Neural cell (in vitro differentiated cells): ENCODE data around the gene STON2. TPM values are rescaled to one million over a fixed set of nuclear protein-coding genes. Genes with fewer than 3 reads are reported as not detected.

Source experiments
- H2AFZ ChIP-seq: fragments of 200-600, 300-800 bp; sonication (generic), shearing (Covaris generic); 2 replicates; pipeline ENCODE4 v1.6.0; 2014; ENCODE audit warnings: low read depth, mild to moderate bottlenecking, antibody characterized with exemption, low read length, moderate library complexity
- H3F3A ChIP-seq: fragments of 200-600 bp; shearing (Covaris generic); 2 replicates; pipeline ENCODE4 v1.6.1; 2016; ENCODE audit warnings: mild to moderate bottlenecking, moderate library complexity, mixed read lengths, antibody characterized with exemption, low read length; ENCODE audit not compliant: insufficient read depth, poor library complexity, severe bottlenecking
- H3K27ac ChIP-seq: fragments of 200-600, 300-800 bp; sonication (generic), shearing (Covaris generic); 2 replicates; pipeline ENCODE4 v1.5.1; 2014; ENCODE audit warnings: mild to moderate bottlenecking, low read length, moderate library complexity
- H3K27me3 ChIP-seq: fragments of 300-800, 200-600 bp; sonication (generic), shearing (Covaris generic); 2 replicates; pipeline ENCODE4 v1.6.0; 2014; ENCODE audit warnings: mild to moderate bottlenecking, low read depth, low read length, moderate library complexity; ENCODE audit not compliant: insufficient read depth
- H3K36me3 ChIP-seq: fragments of 300-800, 200-600 bp; sonication (generic), shearing (Covaris generic); 2 replicates; pipeline ENCODE4 v1.5.1; 2014; ENCODE audit warnings: mild to moderate bottlenecking, antibody characterized with exemption, low read length, moderate library complexity; ENCODE audit not compliant: insufficient read depth
- H3K4me2 ChIP-seq: fragments of 300-800, 200-600 bp; sonication (generic), shearing (Covaris generic); 2 replicates; pipeline ENCODE4 v1.6.0; 2014; ENCODE audit warnings: mild to moderate bottlenecking, low read length
- H3K4me3 ChIP-seq: fragments of 300-800, 200-600 bp; sonication (generic), shearing (Covaris generic); 2 replicates; pipeline ENCODE4 v1.5.1; 2014; ENCODE audit warnings: mild to moderate bottlenecking, low read length, moderate library complexity
- H3K79me2 ChIP-seq: fragments of 200-600 bp; shearing (Covaris generic); replicated peaks from 2 replicates; pipeline ENCODE4 v1.6.0; 2014; ENCODE audit warnings: mild to moderate bottlenecking, low read length, moderate library complexity; ENCODE audit not compliant: insufficient read depth
- H3K9ac ChIP-seq: fragments of 300-800, 200-600 bp; sonication (generic), shearing (Covaris generic); 2 replicates; pipeline ENCODE4 v1.6.1; 2016; ENCODE audit warnings: mild to moderate bottlenecking, low read length, mixed read lengths
- H3K9me2 ChIP-seq: fragments of 200-600 bp; shearing (Covaris generic); 2 replicates; pipeline ENCODE4 v1.6.1; 2016; ENCODE audit warnings: mild to moderate bottlenecking, low read length, mixed read lengths; ENCODE audit not compliant: insufficient read depth
- H3K9me3 ChIP-seq: fragments of 200-600, 300-800 bp; sonication (generic), shearing (Covaris generic); 2 replicates; pipeline ENCODE4 v1.6.1; 2016; ENCODE audit warnings: mild to moderate bottlenecking, mixed run types, low read length, moderate library complexity, mixed read lengths
- H4K20me1 ChIP-seq: fragments of 200-600 bp; shearing (Covaris generic); 2 replicates; pipeline ENCODE4 v1.6.1; 2016; ENCODE audit warnings: mild to moderate bottlenecking, mixed run types; ENCODE audit not compliant: insufficient read depth
- EP300 ChIP-seq: fragments of 450-650 bp; conservative IDR thresholded peaks from 2 replicates; pipeline ENCODE4 v1.6.1; 2014; ENCODE audit warnings: antibody characterized with exemption, mild to moderate bottlenecking, moderate library complexity; ENCODE audit not compliant: poor library complexity, severe bottlenecking
- MXI1 ChIP-seq: fragments of 450-650 bp; conservative IDR thresholded peaks from 2 replicates; pipeline ENCODE4 v1.6.1; 2014; ENCODE audit warnings: antibody characterized with exemption, mild to moderate bottlenecking; ENCODE audit not compliant: poor library complexity, severe bottlenecking
- POLR2AphosphoS5 ChIP-seq: IDR thresholded peaks from 2 replicates; pipeline ENCODE4 v1.6.1; 2012
- RAD21 ChIP-seq: fragments of 450-650 bp; conservative IDR thresholded peaks from 2 replicates; pipeline ENCODE4 v1.6.1; 2014; ENCODE audit warnings: antibody characterized with exemption, mild to moderate bottlenecking, moderate library complexity
- SMC3 ChIP-seq: fragments of 450-650 bp; conservative IDR thresholded peaks from 2 replicates; pipeline ENCODE4 v1.6.1; 2014; ENCODE audit warnings: antibody characterized with exemption, mild to moderate bottlenecking, moderate library complexity; ENCODE audit not compliant: poor library complexity
- TAF1 ChIP-seq: IDR thresholded peaks from 2 replicates; pipeline ENCODE4 v1.6.1; 2012; ENCODE audit warnings: low read depth
- polyA plus RNA-seq: library from polyadenylated mRNA; depleted of rRNA; stranded (reverse); fragments of >200 nt; gene quantifications from 2 replicates; pipeline ENCODE4 v1.2.3, GENCODE V29; 2014
- TF ChIP-seq, protein P1 (sequence below): fragments of 450-650 bp; IDR thresholded peaks from 2 replicates; pipeline ENCODE4 v1.5.1; 2014; ENCODE audit warnings: antibody characterized with exemption, mild to moderate bottlenecking, moderate library complexity; ENCODE audit not compliant: poor library complexity, severe bottlenecking
- TF ChIP-seq, protein P2 (sequence below): IDR thresholded peaks from 2 replicates; pipeline ENCODE4 v1.6.1; 2012; ENCODE audit warnings: borderline replicate concordance

Gene STON2
- polyA plus RNA-seq, 1 donor from 2014 or later, result 11.3 TPM

DNA sequence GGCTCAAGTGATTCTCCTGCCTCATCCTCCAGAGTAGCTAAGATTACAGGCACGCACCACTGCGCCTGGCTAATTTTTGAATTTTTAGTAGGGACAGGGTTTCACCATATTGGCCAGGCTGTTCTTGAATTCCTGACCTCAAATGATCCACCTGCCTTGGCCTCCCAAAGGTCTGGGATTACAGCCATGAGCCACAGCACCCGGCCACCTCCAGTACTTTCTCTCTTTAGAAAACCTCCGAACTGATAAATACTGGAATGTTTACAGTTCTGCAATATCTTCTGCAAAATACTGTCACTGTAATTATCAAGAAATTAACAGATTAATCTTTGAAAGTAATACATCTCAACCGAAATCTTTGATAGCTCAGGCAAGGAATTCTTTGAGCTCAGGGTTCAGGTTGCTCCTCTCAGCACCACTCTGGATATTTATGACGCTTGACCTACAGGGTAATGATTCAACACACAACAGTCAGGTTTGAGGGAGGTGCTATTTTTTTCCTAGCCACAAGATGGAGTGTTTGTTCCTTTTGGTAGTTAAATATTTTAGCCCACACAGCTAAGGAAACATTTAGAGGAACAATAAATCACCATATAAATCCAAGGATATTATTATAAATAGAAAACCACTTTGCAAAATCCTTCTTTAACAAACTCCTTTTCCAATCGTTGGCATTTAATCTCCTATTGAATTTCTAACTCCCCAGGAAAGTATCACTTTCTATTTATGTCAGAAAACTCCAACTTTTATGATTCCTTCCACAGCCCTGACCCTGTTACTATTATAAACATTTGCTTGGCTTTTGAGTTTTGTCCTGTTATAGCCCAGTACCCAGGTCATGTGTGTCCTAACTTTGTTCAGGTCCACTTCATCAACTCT, 130.8 kb downstream of the STON2 start:
- no peaks in the 10 kb centered on the region for H3K36me3 ChIP-seq
- no peak overlapping the region for H2AFZ ChIP-seq
- no peaks in the 10 kb centered on the region for H3K9me2 ChIP-seq

DNA sequence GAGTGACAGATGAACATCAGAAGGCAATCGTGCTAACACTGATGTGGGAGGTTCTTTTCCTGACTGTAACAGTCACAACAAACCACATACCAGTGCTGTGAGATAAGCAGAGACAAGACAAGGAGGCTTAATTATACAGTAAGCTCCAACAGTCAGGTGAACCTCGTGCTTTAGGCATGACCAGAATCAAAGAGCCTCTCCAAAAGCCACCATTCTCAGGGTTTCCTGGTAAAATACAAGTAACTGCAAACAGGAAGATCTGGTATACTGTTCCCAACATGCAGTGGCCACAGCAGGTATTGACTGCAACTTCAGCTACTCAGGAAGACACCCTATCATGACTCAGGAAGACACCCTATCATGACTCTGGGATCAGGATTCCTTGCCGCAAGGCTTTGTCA, 132.1 kb downstream of the STON2 start:
- H3K79me2 ChIP-seq, result no peaks in the 10 kb centered on the region
- peak overlapping the region; percentile 12 for H3K4me3 ChIP-seq
- no peaks in the 10 kb centered on the region for H4K20me1 ChIP-seq
- H3K9me3 ChIP-seq, result no peaks in the 10 kb centered on the region
- no peak overlapping the region for H3K9ac ChIP-seq
- H3K27me3 ChIP-seq, result no peaks in the 10 kb centered on the region
- no peak overlapping the region for H2AFZ ChIP-seq
- TF ChIP-seq, protein P1, sequence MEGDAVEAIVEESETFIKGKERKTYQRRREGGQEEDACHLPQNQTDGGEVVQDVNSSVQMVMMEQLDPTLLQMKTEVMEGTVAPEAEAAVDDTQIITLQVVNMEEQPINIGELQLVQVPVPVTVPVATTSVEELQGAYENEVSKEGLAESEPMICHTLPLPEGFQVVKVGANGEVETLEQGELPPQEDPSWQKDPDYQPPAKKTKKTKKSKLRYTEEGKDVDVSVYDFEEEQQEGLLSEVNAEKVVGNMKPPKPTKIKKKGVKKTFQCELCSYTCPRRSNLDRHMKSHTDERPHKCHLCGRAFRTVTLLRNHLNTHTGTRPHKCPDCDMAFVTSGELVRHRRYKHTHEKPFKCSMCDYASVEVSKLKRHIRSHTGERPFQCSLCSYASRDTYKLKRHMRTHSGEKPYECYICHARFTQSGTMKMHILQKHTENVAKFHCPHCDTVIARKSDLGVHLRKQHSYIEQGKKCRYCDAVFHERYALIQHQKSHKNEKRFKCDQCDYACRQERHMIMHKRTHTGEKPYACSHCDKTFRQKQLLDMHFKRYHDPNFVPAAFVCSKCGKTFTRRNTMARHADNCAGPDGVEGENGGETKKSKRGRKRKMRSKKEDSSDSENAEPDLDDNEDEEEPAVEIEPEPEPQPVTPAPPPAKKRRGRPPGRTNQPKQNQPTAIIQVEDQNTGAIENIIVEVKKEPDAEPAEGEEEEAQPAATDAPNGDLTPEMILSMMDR, result peak; percentile 38
- peak; percentile 34 for TF ChIP-seq POLR2AphosphoS5
- TF ChIP-seq EP300, result peak; percentile 33
- TF ChIP-seq, protein P2, sequence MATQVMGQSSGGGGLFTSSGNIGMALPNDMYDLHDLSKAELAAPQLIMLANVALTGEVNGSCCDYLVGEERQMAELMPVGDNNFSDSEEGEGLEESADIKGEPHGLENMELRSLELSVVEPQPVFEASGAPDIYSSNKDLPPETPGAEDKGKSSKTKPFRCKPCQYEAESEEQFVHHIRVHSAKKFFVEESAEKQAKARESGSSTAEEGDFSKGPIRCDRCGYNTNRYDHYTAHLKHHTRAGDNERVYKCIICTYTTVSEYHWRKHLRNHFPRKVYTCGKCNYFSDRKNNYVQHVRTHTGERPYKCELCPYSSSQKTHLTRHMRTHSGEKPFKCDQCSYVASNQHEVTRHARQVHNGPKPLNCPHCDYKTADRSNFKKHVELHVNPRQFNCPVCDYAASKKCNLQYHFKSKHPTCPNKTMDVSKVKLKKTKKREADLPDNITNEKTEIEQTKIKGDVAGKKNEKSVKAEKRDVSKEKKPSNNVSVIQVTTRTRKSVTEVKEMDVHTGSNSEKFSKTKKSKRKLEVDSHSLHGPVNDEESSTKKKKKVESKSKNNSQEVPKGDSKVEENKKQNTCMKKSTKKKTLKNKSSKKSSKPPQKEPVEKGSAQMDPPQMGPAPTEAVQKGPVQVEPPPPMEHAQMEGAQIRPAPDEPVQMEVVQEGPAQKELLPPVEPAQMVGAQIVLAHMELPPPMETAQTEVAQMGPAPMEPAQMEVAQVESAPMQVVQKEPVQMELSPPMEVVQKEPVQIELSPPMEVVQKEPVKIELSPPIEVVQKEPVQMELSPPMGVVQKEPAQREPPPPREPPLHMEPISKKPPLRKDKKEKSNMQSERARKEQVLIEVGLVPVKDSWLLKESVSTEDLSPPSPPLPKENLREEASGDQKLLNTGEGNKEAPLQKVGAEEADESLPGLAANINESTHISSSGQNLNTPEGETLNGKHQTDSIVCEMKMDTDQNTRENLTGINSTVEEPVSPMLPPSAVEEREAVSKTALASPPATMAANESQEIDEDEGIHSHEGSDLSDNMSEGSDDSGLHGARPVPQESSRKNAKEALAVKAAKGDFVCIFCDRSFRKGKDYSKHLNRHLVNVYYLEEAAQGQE, result no peak
- no peaks in the 10 kb centered on the region for H3K36me3 ChIP-seq
- no peaks in the 10 kb centered on the region for H3F3A ChIP-seq
- H3K27ac ChIP-seq, result peak overlapping the region; percentile 14
- no peaks in the 10 kb centered on the region for H3K9me2 ChIP-seq
- no peak overlapping the region for H3K4me2 ChIP-seq

More for the DNA sequence above, 130.8 kb downstream of the STON2 start:
- peak; percentile 92 for TF ChIP-seq SMC3
- TF ChIP-seq POLR2AphosphoS5, result no peak
- TF ChIP-seq EP300, result no peak
- TF ChIP-seq, protein P1, result peak; percentile 87
- TF ChIP-seq MXI1, result no peak
- peak; percentile 87 for TF ChIP-seq RAD21
- no peak for TF ChIP-seq TAF1
- Histone ChIP-seq H3K4me3 (no peak overlapping the region), H3K79me2 (no peaks in the 10 kb centered on the region), H3K27ac (no peak overlapping the region), H4K20me1 (no peaks in the 10 kb centered on the region), H3K9me3 (no peaks in the 10 kb centered on the region), H3K27me3 (no peaks in the 10 kb centered on the region), H3F3A (no peaks in the 10 kb centered on the region), H3K4me2 (no peak overlapping the region), H3K9ac (no peak overlapping the region)
